NCI-H128 (cell line): Measurements from ENCODE around the gene SMC3.

Experiments
- DNase-seq: peaks from one replicate; lab custom pipeline; 2025; ENCODE audit not compliant: unreplicated experiment; lab: John Stamatoyannopoulos, UW

Gene SMC3

GRCh38 chr10:110643653-110644597, 76.4 kb downstream of the SMC3 start, which contains the start of gene RBM20:
TSS of gene RBM20 (plus strand) at chr10:110644336. CDS start at chr10:110644455, 119 bp downstream.
- DNase-seq = no peak

DNA sequence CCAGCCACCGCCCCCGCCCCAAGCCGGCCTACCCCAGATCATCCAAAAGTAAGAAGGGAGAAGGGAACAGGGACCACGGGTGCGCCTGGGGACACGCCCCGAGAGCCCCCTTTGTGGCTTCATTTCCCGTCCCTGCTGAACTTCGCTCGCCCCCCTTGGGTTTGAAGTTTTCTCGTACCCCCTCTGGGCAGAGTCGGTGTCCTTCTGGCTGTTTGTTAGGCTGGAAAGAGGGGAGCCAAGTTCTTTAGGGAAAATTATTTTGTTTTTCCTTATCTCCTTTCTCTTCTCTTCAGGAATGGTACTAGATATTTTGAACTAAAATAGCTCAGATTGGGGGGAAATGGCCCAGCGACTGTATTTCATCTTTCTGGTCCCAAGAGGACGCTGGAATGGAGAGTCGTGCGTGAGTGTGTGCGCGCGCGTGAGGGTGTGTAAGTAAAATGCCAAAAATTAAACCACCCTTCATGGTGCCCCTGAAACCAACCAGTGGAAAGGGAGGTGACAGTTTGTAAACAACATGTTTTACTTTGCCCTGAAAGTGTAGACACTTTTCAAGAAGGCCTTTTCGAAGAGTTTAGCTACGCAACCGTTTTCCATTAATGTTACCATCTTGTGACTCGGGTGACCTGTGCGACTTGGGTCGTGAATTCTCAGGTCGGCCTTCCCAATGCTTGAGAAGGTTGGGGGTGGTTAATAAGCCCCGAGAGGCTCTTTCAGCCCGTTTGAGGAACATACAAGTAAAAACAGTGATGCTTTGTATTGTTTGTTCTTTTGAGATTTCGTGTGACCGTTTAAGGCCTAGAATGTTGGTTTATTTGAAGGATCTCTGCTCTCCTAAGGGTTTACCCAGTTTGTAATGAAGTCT, 77.3 kb downstream of the SMC3 start:
- no peak for DNase-seq

GRCh38 chr10:110646417-110647135, 79.1 kb downstream of the SMC3 start:
- DNase-seq = no peak

GRCh38 chr10:110647136-110647430, 79.6 kb downstream of the SMC3 start:
- DNase-seq = no peak

GRCh38 chr10:110648692-110649346, 81.3 kb downstream of the SMC3 start:
- no peak for DNase-seq

GRCh38 chr10:110649347-110650264, 82.1 kb downstream of the SMC3 start:
- no peak for DNase-seq

DNA sequence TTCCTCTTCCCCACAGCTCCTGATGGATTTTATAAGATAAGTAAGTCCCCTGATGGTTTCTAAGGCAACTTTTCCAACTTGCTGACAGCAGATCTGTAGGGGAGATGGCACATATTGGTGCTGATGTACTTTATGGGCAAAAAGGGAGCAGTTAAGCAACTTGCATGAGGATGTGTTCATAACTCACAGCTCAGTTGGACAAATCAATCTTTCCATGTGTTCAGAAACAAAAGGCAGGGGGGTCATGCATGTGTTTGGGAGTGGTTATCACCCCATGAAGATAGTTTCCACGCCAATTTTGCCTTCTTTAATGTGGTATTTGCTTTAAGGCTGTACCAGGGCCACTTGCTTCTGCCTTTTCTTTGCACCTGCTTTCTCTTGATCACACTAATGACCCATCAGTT, 82.8 kb downstream of the SMC3 start:
- DNase-seq = no peak

- no peak for DNase-seq
Measured at GRCh38 chr10:110651044-110651958, 83.8 kb downstream of the SMC3 start.

- DNase-seq = no peak
Measured at GRCh38 chr10:110652475-110653118, 85.1 kb downstream of the SMC3 start.
